Testis (tissue), 3 donors: Measurements from ENCODE around the gene OTOR. TPM values are rescaled to one million over a fixed set of nuclear protein-coding genes. Genes with fewer than 3 reads are reported as not detected.

Experiments
- DNase-seq: peaks from one replicate; pipeline ENCODE4 v3.0.0-alpha.2; 2019
- H3K27ac ChIP-seq, 2 donors: fragments of 200-600 bp; sonication (generic); one replicate each; pipeline ENCODE4 v1.5.1; 2019
- H3K27me3 ChIP-seq: fragments of 200-600 bp; sonication (generic); one replicate; pipeline ENCODE4 v1.5.1; 2019
- H3K36me3 ChIP-seq: fragments of 200-600 bp; sonication (generic); one replicate; pipeline ENCODE4 v1.5.1; 2017; ENCODE audit warnings: low read depth; ENCODE audit errors: missing control alignments
- H3K4me1 ChIP-seq: fragments of 200-600 bp; sonication (generic); one replicate; pipeline ENCODE4 v1.5.1; 2019
- H3K4me3 ChIP-seq, 2 donors: fragments of 200-600 bp; sonication (generic); one replicate each; pipeline ENCODE4 v1.5.1; 2017 to 2019
- H3K9me3 ChIP-seq: fragments of 200-600 bp; sonication (generic); one replicate; pipeline ENCODE4 v1.5.1; 2017
- CTCF ChIP-seq, 3 experiments: fragments of 450-650 bp in 2 of 3; fragments of 200-600 bp in 1 of 3; sonication (generic) in 1 of 3; IDR thresholded peaks; one replicate each; pipeline ENCODE4 v1.5.1; 2016 to 2019; ENCODE audit warnings: antibody characterized with exemption in 3 of 3, mild to moderate bottlenecking in 2 of 3, moderate library complexity in 1 of 3
- POLR2A ChIP-seq: fragments of 450-650 bp; IDR thresholded peaks from one replicate; pipeline ENCODE4 v1.6.1; 2017; ENCODE audit warnings: antibody characterized with exemption, mild to moderate bottlenecking, moderate library complexity
- WGBS, 2 donors: methylation state at CpG; one replicate each; pipeline ENCODE4 v1.1.5; 2018; 5-methylcytosine and 5-hydroxymethylcytosine counted together
- intact Hi-C: fragments of 100-400 bp; cut with DNase I; formaldehyde crosslinking; loops from one replicate; pipeline ENCODE4 v1.15.1; 2023; ENCODE audit warnings: low total_unique reads
- polyA plus RNA-seq: library from polyadenylated mRNA; stranded (reverse); fragments of 350-450 nt; fragmentation: Illumina TruSeq; extraction: RNeasy Lipid Tissue Mini Kit (QIAGEN cat#74804); gene quantifications from one replicate; pipeline ENCODE4 v1.2.3, GENCODE V29; 2014; ENCODE audit warnings: low read depth, low replicate concordance; ENCODE audit not compliant: insufficient read depth
- total RNA-seq, 2 donors: library from RNA; depleted of rRNA; stranded (reverse); fragments of >200 nt; gene quantifications; one replicate each; pipeline ENCODE4 v1.2.3, GENCODE V29; 2016

OTOR gene
- total and polyA plus RNA-seq, 3 donors from 2014 or later: not detected

- no peaks in the 10 kb centered on the region for H3K4me1 ChIP-seq
- 82 to 88% methylated on average over 5 of the region's 5 CpGs for WGBS, 2 donors
- no peak overlapping the region for H3K27ac ChIP-seq
- no peaks in the 10 kb centered on the region for H3K36me3 ChIP-seq
- TF ChIP-seq CTCF (IDR thresholded peaks at IDR 0.05) (no peak), POLR2A (no peak)
- no peak for DNase-seq
- H3K9me3 ChIP-seq: no peaks in the 10 kb centered on the region
- intact Hi-C loops: no loop called here
- no peaks in the 10 kb centered on the region for H3K27me3 ChIP-seq
- no peak overlapping the region for H3K4me3 ChIP-seq
Measured at GRCh38 chr20:16745204-16745603, 3.0 kb upstream of the OTOR start.

DNA sequence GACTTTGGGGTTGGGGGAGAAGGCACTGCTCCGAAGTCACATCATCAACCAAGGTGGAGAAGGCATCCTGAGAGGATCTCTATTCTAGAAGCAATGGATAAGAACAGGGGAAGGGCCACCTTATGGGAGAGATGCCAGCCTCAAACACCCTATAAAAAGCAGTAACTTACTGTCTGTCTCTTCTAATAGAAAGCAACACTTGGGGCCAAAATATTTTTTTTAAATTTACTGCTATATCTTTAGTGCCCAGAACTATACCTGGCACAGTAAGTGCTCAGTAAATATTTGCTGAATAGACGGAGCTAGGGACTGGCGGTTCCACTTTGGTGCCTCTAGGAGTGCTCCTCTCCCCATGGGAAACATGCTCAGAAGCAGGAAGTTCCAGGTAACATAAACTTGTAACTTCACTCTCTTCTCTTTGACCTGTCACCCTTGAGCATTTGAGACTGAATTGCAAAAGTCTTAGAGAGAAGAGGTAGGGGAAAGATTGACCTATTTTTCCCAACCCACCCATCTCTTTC, 807 bp upstream of the OTOR start:
- TF ChIP-seq POLR2A: no peak
- no peak for TF ChIP-seq CTCF (IDR thresholded peaks at IDR 0.05)
- H3K27ac ChIP-seq: no peak overlapping the region
- H3K4me1 ChIP-seq: no peaks in the 10 kb centered on the region
- WGBS, 2 donors: 80 to 88% methylated on average over 3 of the region's 3 CpGs
- H3K9me3 ChIP-seq: no peaks in the 10 kb centered on the region
- no peak for DNase-seq
- no peak overlapping the region for H3K4me3 ChIP-seq
- H3K27me3 ChIP-seq: no peaks in the 10 kb centered on the region
- intact Hi-C loops: no loop called here
- H3K36me3 ChIP-seq: no peaks in the 10 kb centered on the region

DNA sequence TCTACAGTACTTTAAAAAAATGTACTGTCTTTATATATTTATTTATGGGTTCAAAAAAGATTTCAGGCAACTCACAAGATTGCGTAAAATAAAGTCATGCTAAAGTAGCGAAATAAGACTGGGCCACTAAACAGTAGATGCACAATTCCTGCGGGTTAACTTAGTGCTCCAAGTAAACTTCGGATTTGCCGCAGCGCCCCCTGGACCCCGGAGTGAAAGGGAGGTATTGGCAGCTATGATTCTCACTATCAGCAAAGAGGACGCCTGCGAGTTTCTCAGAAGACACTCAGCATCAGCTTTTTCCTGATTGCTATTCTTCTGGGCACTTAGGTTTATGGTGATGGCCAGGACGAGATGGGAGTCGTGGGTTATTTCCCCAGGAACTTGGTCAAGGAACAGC, 1.4 kb downstream of the OTOR start:
- no peak for TF ChIP-seq POLR2A
- no peak for TF ChIP-seq CTCF (IDR thresholded peaks at IDR 0.05)
- Histone ChIP-seq H3K9me3 (no peaks in the 10 kb centered on the region), H3K36me3 (no peaks in the 10 kb centered on the region), H3K27ac (no peak overlapping the region), H3K4me1 (no peaks in the 10 kb centered on the region), H3K4me3 (no peak overlapping the region), H3K27me3 (no peaks in the 10 kb centered on the region)
- intact Hi-C loops: no loop called here
- WGBS, 2 donors: 48 to 60% methylated on average over 11 of the region's 11 CpGs
- DNase-seq: no peak

GRCh38 chr20:16752082-16752481, 3.9 kb downstream of the OTOR start:
- intact Hi-C loops: no loop called here
- Histone ChIP-seq H3K4me1 (no peaks in the 10 kb centered on the region), H3K27ac (no peak overlapping the region), H3K27me3 (no peaks in the 10 kb centered on the region), H3K4me3 (no peak overlapping the region), H3K36me3 (no peaks in the 10 kb centered on the region), H3K9me3 (no peaks in the 10 kb centered on the region)
- WGBS, 2 donors: 66% methylated on average over 1 of the region's 1 CpG
- TF ChIP-seq CTCF (IDR thresholded peaks at IDR 0.05) (no peak), POLR2A (no peak)
- DNase-seq: no peak

- Histone ChIP-seq H3K4me1 (no peaks in the 10 kb centered on the region), H3K27me3 (no peaks in the 10 kb centered on the region), H3K4me3 (no peak overlapping the region), H3K27ac (no peak overlapping the region), H3K9me3 (no peaks in the 10 kb centered on the region), H3K36me3 (no peaks in the 10 kb centered on the region)
- intact Hi-C loops: no loop called here
- no peak for DNase-seq
- TF ChIP-seq CTCF (IDR thresholded peaks at IDR 0.05) (no peak), POLR2A (no peak)
Measured at GRCh38 chr20:16752901-16753300, 4.7 kb downstream of the OTOR start.
